Cardiac muscle cell (in vitro differentiated cells and primary cell): Measurements from ENCODE around the gene TRIO. TPM values are rescaled to one million over a fixed set of nuclear protein-coding genes. Genes with fewer than 3 reads are reported as not detected.
"Not testable (repeated sequence)": the region's sequence is repeated elsewhere in the genome, so short reads cannot be mapped to it uniquely, and the experiment has no call there.

Source experiments
- DNase-seq, 2 donors: peaks; one replicate each; pipeline versions ENCODE4 v3.0.0 to v3.0.0-alpha.2; 2010 to 2017; ENCODE audit warnings: low read depth in 1 of 2, low spot score in 1 of 2
- H3K27ac ChIP-seq: fragments of 200-600 bp; sonication (generic); 2 replicates; pipeline ENCODE4 v1.5.1; 2016
- H3K27me3 ChIP-seq: fragments of 200-600 bp; sonication (generic); 2 replicates; pipeline ENCODE4 v1.6.0; 2016; ENCODE audit warnings: control low read depth
- H3K36me3 ChIP-seq: fragments of 200-600 bp; sonication (generic); 2 replicates; pipeline ENCODE4 v1.5.1; 2016; ENCODE audit warnings: control low read depth
- H3K4me1 ChIP-seq: fragments of 200-600 bp; sonication (generic); 2 replicates; pipeline ENCODE4 v1.8.1; 2017; ENCODE audit warnings: low read depth, mild to moderate bottlenecking, mixed run types
- H3K4me3 ChIP-seq: fragments of 200-600 bp; sonication (generic); 2 replicates; pipeline ENCODE4 v1.5.1; 2016; ENCODE audit warnings: mild to moderate bottlenecking
- H3K9me3 ChIP-seq: fragments of 200-600 bp; sonication (generic); 2 replicates; pipeline ENCODE4 v1.5.1; 2017; ENCODE audit warnings: low read depth, mild to moderate bottlenecking, control low read depth
- polyA plus RNA-seq: library from polyadenylated mRNA; unstranded; fragments of >200 nt; fragmentation: Nextera tagmentation; extraction: Ambion mirVana; gene quantifications from 2 replicates; pipeline ENCODE4 v1.2.1, GENCODE V29; 2016
- total RNA-seq: library from RNA; depleted of rRNA; stranded (reverse); fragments of >200 nt; gene quantifications from 2 replicates; pipeline ENCODE4 v1.2.3, GENCODE V29; 2016
- TF ChIP-seq, protein P1 (sequence below): IDR thresholded peaks from 2 replicates; pipeline ENCODE4 v1.5.1; 2012; ENCODE audit warnings: low read depth, mild to moderate bottlenecking, low read length

The TRIO gene
- total RNA-seq (74.3 and 104 TPM in 2 replicates), polyA plus RNA-seq (15.5 and 22.0 TPM in 2 replicates)

DNA sequence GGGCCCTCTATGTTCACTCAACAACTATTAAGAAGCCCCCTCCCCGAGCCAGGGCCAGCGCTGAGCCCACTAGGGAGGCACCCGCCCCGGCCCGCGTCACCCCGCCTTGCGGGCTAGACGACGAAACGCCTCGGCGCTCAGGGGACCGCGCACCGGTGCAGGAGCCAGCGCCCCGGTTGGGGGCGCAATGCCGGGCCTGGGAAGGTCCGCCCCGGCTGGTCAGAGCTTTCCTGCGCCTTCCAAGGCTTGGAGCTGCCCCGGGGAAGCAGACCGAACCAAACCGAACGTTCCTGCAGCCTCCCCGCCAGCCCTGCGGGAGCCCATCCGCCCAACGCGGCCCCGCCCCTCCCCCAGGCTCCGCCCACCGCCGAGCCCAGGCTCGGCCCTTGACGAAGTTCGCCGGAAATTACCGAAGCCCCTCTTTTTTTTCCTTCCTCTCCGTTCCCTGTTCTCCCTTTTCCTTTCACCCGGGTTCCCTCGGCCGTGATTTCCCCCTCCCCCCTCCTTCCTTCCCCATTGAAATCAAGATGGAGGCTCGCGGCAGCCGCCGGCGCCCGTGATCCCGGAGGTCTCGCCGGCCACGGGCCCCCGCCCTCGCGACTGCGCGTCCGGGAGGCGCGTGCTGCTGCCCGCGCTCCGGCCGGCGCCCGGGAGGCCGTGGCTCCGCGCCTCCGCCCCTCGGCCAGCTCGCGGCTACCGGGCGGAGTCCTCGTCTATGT is at the start of gene TRIO:
Gene TRIO (plus strand): TSS at position 516 of the 719 bp plus-strand sequence. CDS start 384 bp downstream, outside the sequence.
- Histone ChIP-seq H3K27ac (peak within 1 kb of the TSS; percentile 90), H3K27me3 (no peaks in the 10 kb centered on the region), H3K4me3 (peak within 1 kb of the TSS; percentile 91), H3K4me1 (peaks cover 27% of the 10 kb centered on the region), H3K9me3 (no peaks in the 10 kb centered on the region), H3K36me3 (no peaks in the 10 kb centered on the region)
- TF ChIP-seq, protein P1, sequence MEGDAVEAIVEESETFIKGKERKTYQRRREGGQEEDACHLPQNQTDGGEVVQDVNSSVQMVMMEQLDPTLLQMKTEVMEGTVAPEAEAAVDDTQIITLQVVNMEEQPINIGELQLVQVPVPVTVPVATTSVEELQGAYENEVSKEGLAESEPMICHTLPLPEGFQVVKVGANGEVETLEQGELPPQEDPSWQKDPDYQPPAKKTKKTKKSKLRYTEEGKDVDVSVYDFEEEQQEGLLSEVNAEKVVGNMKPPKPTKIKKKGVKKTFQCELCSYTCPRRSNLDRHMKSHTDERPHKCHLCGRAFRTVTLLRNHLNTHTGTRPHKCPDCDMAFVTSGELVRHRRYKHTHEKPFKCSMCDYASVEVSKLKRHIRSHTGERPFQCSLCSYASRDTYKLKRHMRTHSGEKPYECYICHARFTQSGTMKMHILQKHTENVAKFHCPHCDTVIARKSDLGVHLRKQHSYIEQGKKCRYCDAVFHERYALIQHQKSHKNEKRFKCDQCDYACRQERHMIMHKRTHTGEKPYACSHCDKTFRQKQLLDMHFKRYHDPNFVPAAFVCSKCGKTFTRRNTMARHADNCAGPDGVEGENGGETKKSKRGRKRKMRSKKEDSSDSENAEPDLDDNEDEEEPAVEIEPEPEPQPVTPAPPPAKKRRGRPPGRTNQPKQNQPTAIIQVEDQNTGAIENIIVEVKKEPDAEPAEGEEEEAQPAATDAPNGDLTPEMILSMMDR, result peak; percentile 65
- DNase-seq, result peak; percentile 93 to 95

DNA sequence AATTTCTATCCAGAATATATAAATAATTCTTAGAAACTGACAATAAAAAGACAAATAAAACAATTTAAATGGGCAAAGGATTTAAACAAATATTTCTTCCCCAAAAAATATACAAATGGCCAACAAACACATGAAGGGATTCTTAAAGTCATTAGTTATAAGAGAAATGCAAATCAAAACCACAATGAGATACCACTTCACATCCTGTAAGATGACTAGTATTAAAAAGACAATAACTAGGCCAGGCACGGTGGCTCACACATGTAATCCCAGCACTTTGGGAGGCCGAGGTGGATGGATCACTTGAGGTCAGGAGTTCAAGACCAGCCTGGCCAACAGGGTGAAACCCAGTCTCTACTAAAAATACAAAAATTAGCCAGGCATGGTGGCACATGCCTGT is 45.8 kb upstream of the TRIO start:
- DNase-seq, H3K36me3 ChIP-seq, H3K27me3 ChIP-seq, H3K9me3 ChIP-seq, H3K27ac ChIP-seq, H3K4me1 ChIP-seq, H3K4me3 ChIP-seq: not testable (repeated sequence)

DNA sequence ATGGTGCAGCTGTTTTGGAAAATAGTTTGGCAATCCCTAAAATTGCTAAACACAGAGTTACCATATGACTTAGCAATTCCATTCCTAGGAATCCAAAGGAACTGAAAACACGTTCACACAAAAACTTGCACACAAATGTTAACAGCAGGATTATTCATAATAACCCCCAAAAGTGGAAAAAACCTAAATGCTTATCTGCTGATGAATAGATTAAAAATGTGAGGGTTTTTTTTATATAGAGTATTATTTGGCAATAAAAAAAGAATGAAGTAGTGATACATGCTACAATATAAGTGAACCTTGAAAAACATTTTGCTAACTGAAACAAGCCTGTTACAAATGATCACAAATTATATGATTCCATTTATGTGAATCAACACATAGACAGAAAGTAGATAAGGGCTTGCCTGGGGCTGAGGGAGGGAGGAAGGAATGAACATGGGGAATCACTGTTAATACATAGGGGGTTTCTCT is 45.1 kb upstream of the TRIO start:
- Histone ChIP-seq H3K27me3 (no peaks in the 10 kb centered on the region), H3K36me3 (no peaks in the 10 kb centered on the region), H3K4me3 (no peak overlapping the region), H3K9me3 (no peaks in the 10 kb centered on the region), H3K27ac (no peak overlapping the region), H3K4me1 (no peaks in the 10 kb centered on the region)
- DNase-seq, result peak in 1 of 2 donors; percentile 47
- TF ChIP-seq, protein P1, result no peak

DNA sequence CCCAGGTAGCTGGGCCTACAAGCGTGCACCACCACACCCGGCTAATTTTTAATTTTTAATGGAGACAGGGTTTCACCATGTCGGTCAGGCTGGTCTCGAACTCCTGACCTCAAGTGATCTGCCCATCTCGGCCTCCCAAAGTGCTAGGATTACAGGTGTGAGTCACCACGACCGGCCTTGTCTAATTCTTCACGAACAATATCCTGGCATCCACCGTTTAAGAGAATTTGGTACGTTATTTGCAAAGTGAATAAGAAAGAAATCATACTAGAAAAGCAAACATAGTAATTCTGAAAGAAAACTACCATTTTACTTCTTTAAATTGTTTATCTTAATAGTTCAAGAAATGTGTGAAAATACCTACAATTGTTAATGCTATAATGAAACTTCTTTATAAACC is 42.9 kb upstream of the TRIO start:
- Histone ChIP-seq H3K4me3 (no peak overlapping the region), H3K9me3 (no peaks in the 10 kb centered on the region), H3K4me1 (no peaks in the 10 kb centered on the region), H3K36me3 (no peaks in the 10 kb centered on the region), H3K27me3 (no peaks in the 10 kb centered on the region), H3K27ac (no peak overlapping the region)
- TF ChIP-seq, protein P1, result no peak
- no peak for DNase-seq

DNA sequence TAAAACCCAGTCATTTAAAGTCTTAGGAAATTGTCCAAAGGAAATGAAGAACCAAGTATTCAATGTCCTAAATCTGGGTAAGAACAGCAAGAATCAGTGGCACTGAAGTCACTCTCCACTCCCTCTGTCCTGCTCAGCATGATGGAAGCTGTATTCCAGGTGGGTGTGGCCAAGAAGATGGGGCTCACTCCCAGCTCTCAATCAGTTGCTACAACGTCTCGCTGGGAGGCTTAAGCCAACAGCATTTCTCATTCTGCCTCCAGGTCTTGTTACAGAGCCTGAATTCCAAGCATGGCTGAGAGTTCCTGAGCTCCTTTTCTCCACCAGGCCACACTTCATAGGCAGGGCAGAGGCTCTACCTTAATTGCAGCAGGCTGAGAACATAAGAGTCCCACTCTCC is 41.2 kb upstream of the TRIO start:
- TF ChIP-seq, protein P1, result no peak
- no peak for DNase-seq
- H3K4me3 ChIP-seq, result no peak overlapping the region
- no peak overlapping the region for H3K27ac ChIP-seq
- no peaks in the 10 kb centered on the region for H3K27me3 ChIP-seq
- no peaks in the 10 kb centered on the region for H3K9me3 ChIP-seq
- H3K4me1 ChIP-seq, result no peaks in the 10 kb centered on the region
- H3K36me3 ChIP-seq, result no peaks in the 10 kb centered on the region

DNA sequence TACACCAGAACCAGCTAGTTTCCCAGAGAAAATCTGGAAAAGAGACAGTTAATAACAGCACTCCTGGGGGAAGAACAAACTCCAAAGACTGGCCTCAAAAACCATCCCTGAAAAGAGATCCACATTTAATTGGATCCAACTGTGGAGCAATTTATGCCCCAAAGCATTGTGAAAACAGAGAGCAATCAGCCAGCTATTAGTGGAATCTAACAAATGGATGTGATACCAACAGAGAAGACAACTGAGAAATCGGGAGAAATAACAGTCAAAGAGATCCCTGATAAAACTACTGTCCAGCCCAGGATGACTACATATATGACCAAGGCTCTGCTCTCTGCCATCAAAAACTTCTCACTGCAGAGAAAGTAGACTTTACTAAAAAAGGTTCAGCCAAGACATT is 40.5 kb upstream of the TRIO start:
- Histone ChIP-seq H3K4me3 (no peak overlapping the region), H3K27me3 (no peaks in the 10 kb centered on the region), H3K9me3 (no peaks in the 10 kb centered on the region), H3K27ac (no peak overlapping the region), H3K4me1 (no peaks in the 10 kb centered on the region), H3K36me3 (no peaks in the 10 kb centered on the region)
- no peak for DNase-seq
- TF ChIP-seq, protein P1, result no peak
